GM23338 (cell line): ENCODE data around the gene SNAP91. TPM values are rescaled to one million over a fixed set of nuclear protein-coding genes. Genes with fewer than 3 reads are reported as not detected.

Experiments used
- ATAC-seq: fragments of 200-7000 bp; cut with Tn5 transposase; 3 replicates; pipeline ENCODE4 v1.9.1; 2020
- DNase-seq: peaks from one replicate; pipeline ENCODE4 v3.0.0-alpha.2; 2015; ENCODE audit warnings: low spot score
- H2AFZ ChIP-seq: fragments of 200-600 bp; sonication (generic); 2 replicates; pipeline ENCODE4 v1.8.0; 2016; ENCODE audit warnings: antibody characterized with exemption, mild to moderate bottlenecking, moderate library complexity
- H3F3A ChIP-seq: fragments of 200-600 bp; sonication (generic); replicated peaks from 2 replicates; pipeline ENCODE4 v1.8.0; 2017; ENCODE audit warnings: antibody characterized with exemption, mixed run types, low read depth
- H3K27ac ChIP-seq: fragments of 200-600 bp; sonication (generic); 2 replicates; pipeline ENCODE4 v1.6.1; 2016; ENCODE audit warnings: low read depth
- H3K27me3 ChIP-seq: fragments of 200-600 bp; sonication (generic); 2 replicates; pipeline ENCODE4 v1.8.0; 2016; ENCODE audit warnings: mild to moderate bottlenecking, mixed run types, moderate library complexity; ENCODE audit not compliant: insufficient read depth
- H3K36me3 ChIP-seq: fragments of 200-600 bp; sonication (generic); 2 replicates; pipeline ENCODE4 v1.8.0; 2016; ENCODE audit warnings: mild to moderate bottlenecking; ENCODE audit not compliant: insufficient read depth
- H3K4me1 ChIP-seq: fragments of 200-600 bp; sonication (generic); 2 replicates; pipeline ENCODE4 v1.8.0; 2016; ENCODE audit warnings: mild to moderate bottlenecking, moderate library complexity; ENCODE audit not compliant: insufficient read depth
- H3K4me2 ChIP-seq: fragments of 200-600 bp; sonication (generic); 2 replicates; pipeline ENCODE4 v1.7.1; 2017; ENCODE audit warnings: mixed run types
- H3K4me3 ChIP-seq: fragments of 200-600 bp; sonication (generic); 2 replicates; pipeline ENCODE4 v1.6.1; 2016; ENCODE audit warnings: mixed run types
- H3K79me2 ChIP-seq: fragments of 200-600 bp; sonication (generic); replicated peaks from 2 replicates; pipeline ENCODE4 v1.8.0; 2017; ENCODE audit warnings: mild to moderate bottlenecking; ENCODE audit not compliant: insufficient read depth
- H3K9me2 ChIP-seq: fragments of 200-600 bp; sonication (generic); 2 replicates; pipeline ENCODE4 v1.8.0; 2017; ENCODE audit not compliant: insufficient read depth
- H4K20me1 ChIP-seq: fragments of 200-600 bp; sonication (generic); replicated peaks from 2 replicates; pipeline ENCODE4 v1.8.0; 2017; ENCODE audit warnings: mild to moderate bottlenecking; ENCODE audit not compliant: insufficient read depth
- H3K27ac Mint-ChIP-seq: 2 replicates; pipeline ENCODE4 v1.8.0; 2020; ENCODE audit warnings: inconsistent platforms, mild to moderate bottlenecking, moderate library complexity, mixed read lengths
- H3K27me3 Mint-ChIP-seq: 3 replicates; pipeline ENCODE4 v1.8.0; 2022; ENCODE audit warnings: low read depth, mild to moderate bottlenecking, moderate library complexity, mixed read lengths, inconsistent platforms; ENCODE audit not compliant: insufficient read depth, poor library complexity
- H3K36me3 Mint-ChIP-seq: 3 replicates; pipeline ENCODE4 v1.8.0; 2021; ENCODE audit warnings: low read depth, mild to moderate bottlenecking, inconsistent platforms, moderate library complexity, mixed read lengths
- H3K4me1 Mint-ChIP-seq: 3 replicates; pipeline ENCODE4 v1.8.0; 2020; ENCODE audit warnings: mild to moderate bottlenecking, inconsistent platforms, mixed read lengths
- H3K4me3 Mint-ChIP-seq: 3 replicates; pipeline ENCODE4 v1.8.0; 2021; ENCODE audit warnings: moderate library complexity, mild to moderate bottlenecking, inconsistent platforms, mixed read lengths
- H3K9me3 Mint-ChIP-seq: 3 replicates; pipeline ENCODE4 v1.8.0; 2020; ENCODE audit warnings: moderate library complexity, mild to moderate bottlenecking, inconsistent platforms, mixed read lengths
- CREB1 ChIP-seq: fragments of 250-450 bp; sonication (Bioruptor Pico); IDR thresholded peaks from 2 replicates; pipeline ENCODE4 v1.5.0; 2020; ENCODE audit warnings: low read depth, mild to moderate bottlenecking, moderate library complexity
- ETS1 ChIP-seq: IDR thresholded peaks from 2 replicates; pipeline ENCODE4 v1.6.1; 2016; ENCODE audit warnings: antibody characterized with exemption
- EZH2 ChIP-seq: fragments of 200-600 bp; sonication (generic); IDR thresholded peaks from one replicate; pipeline ENCODE4 v1.8.0; 2017; ENCODE audit warnings: antibody characterized with exemption, mild to moderate bottlenecking, low read depth; ENCODE audit not compliant: unreplicated experiment
- POLR2AphosphoS5 ChIP-seq: IDR thresholded peaks from 2 replicates; pipeline ENCODE4 v1.6.1; 2016; ENCODE audit warnings: antibody characterized with exemption, low read depth
- ZNF114 ChIP-seq: fragments of 250-450 bp; sonication (Bioruptor Pico); IDR thresholded peaks from 2 replicates; pipeline ENCODE4 v1.5.0; 2020; ENCODE audit warnings: mild to moderate bottlenecking, moderate library complexity
- ZNF331 ChIP-seq: fragments of 250-450 bp; sonication (Bioruptor Pico); IDR thresholded peaks from 2 replicates; pipeline ENCODE4 v1.5.0; 2020; ENCODE audit warnings: low read depth, mild to moderate bottlenecking, moderate library complexity
- polyA plus RNA-seq: library from polyadenylated mRNA; unstranded; fragments of >200 nt; fragmentation: Nextera tagmentation; extraction: Ambion mirVana; gene quantifications from 2 replicates; pipeline ENCODE4 v1.2.1, GENCODE V29; 2016
- total RNA-seq: library from RNA; depleted of rRNA; stranded (reverse); fragments of >200 nt; shearing (Covaris generic); gene quantifications from 2 replicates; pipeline ENCODE4 v1.2.3, GENCODE V29; 2014
- TF ChIP-seq, protein P1 (sequence below): fragments of 250-450 bp; sonication (Bioruptor Pico); IDR thresholded peaks from 2 replicates; pipeline ENCODE4 v1.5.0; 2020; ENCODE audit warnings: mild to moderate bottlenecking, moderate library complexity

Gene SNAP91
- total and polyA plus RNA-seq, 2 experiments from 2014 or later = 0.83 to 1.2 TPM

- TF ChIP-seq, protein P1, sequence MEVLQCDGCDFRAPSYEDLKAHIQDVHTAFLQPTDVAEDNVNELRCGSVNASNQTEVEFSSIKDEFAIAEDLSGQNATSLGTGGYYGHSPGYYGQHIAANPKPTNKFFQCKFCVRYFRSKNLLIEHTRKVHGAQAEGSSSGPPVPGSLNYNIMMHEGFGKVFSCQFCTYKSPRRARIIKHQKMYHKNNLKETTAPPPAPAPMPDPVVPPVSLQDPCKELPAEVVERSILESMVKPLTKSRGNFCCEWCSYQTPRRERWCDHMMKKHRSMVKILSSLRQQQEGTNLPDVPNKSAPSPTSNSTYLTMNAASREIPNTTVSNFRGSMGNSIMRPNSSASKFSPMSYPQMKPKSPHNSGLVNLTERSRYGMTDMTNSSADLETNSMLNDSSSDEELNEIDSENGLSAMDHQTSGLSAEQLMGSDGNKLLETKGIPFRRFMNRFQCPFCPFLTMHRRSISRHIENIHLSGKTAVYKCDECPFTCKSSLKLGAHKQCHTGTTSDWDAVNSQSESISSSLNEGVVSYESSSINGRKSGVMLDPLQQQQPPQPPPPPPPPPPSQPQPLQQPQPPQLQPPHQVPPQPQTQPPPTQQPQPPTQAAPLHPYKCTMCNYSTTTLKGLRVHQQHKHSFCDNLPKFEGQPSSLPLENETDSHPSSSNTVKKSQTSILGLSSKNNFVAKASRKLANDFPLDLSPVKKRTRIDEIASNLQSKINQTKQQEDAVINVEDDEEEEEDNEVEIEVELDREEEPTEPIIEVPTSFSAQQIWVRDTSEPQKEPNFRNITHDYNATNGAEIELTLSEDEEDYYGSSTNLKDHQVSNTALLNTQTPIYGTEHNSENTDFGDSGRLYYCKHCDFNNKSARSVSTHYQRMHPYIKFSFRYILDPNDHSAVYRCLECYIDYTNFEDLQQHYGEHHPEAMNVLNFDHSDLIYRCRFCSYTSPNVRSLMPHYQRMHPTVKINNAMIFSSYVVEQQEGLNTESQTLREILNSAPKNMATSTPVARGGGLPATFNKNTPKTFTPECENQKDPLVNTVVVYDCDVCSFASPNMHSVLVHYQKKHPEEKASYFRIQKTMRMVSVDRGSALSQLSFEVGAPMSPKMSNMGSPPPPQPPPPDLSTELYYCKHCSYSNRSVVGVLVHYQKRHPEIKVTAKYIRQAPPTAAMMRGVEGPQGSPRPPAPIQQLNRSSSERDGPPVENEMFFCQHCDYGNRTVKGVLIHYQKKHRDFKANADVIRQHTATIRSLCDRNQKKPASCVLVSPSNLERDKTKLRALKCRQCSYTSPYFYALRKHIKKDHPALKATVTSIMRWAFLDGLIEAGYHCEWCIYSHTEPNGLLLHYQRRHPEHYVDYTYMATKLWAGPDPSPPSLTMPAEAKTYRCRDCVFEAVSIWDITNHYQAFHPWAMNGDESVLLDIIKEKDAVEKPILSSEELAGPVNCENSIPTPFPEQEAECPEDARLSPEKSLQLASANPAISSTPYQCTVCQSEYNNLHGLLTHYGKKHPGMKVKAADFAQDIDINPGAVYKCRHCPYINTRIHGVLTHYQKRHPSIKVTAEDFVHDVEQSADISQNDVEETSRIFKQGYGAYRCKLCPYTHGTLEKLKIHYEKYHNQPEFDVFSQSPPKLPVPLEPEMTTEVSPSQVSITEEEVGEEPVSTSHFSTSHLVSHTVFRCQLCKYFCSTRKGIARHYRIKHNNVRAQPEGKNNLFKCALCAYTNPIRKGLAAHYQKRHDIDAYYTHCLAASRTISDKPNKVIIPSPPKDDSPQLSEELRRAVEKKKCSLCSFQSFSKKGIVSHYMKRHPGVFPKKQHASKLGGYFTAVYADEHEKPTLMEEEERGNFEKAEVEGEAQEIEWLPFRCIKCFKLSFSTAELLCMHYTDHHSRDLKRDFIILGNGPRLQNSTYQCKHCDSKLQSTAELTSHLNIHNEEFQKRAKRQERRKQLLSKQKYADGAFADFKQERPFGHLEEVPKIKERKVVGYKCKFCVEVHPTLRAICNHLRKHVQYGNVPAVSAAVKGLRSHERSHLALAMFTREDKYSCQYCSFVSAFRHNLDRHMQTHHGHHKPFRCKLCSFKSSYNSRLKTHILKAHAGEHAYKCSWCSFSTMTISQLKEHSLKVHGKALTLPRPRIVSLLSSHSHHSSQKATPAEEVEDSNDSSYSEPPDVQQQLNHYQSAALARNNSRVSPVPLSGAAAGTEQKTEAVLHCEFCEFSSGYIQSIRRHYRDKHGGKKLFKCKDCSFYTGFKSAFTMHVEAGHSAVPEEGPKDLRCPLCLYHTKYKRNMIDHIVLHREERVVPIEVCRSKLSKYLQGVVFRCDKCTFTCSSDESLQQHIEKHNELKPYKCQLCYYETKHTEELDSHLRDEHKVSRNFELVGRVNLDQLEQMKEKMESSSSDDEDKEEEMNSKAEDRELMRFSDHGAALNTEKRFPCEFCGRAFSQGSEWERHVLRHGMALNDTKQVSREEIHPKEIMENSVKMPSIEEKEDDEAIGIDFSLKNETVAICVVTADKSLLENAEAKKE (CRISPR knock-in tag) = no peak
- TF ChIP-seq EZH2 = no peak
Measured at GRCh38 chr6:83758533-83758932, 49.6 kb upstream of the SNAP91 start (continued).

DNA sequence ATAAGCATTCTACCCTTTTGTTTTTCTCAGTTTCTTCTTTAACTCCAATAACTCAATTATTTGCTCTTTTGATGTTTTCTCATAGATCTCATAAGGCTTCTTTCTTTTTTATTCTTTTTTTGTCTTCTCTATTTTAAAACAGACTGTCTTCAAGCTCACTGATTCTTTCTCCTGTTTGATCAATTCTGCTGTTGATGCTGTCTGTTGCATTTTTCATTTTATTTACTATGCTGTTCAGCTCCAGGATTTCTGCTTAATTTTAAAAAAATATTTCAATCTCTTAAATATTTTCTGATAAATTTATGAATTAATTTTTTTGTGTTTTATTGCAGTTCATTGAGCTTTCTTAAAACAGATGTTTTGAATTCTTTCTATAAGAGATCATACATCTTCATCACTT, 48.1 kb upstream of the SNAP91 start:
- DNase-seq = no peak
- no peak overlapping the region for H2AFZ ChIP-seq
- TF ChIP-seq ZNF331 (CRISPR knock-in tag) (no peak), ETS1 (no peak), ZNF114 (no peak), CREB1 (CRISPR knock-in tag) (no peak), POLR2AphosphoS5 (no peak)
- no peaks in the 10 kb centered on the region for H3F3A ChIP-seq
- H3K36me3 ChIP-seq = no peaks in the 10 kb centered on the region
- H3K36me3 Mint-ChIP-seq = no peaks in the 10 kb centered on the region
- H3K4me1 ChIP-seq = 0 out of 2 replicates have a peak, but pooled peaks cover 4% of the 10 kb centered on the region
- H3K27me3 ChIP-seq = no peaks in the 10 kb centered on the region
- no peak overlapping the region for H3K27ac Mint-ChIP-seq
- no peaks in the 10 kb centered on the region for H4K20me1 ChIP-seq
- no peak overlapping the region for H3K4me3 Mint-ChIP-seq
- peaks cover 10% of the 10 kb centered on the region; the same call in 2 of the 3 replicates for H3K9me3 Mint-ChIP-seq
- no peaks in the 10 kb centered on the region for H3K9me2 ChIP-seq
- H3K79me2 ChIP-seq = no peaks in the 10 kb centered on the region
- no peak overlapping the region for H3K4me2 ChIP-seq
- H3K27me3 Mint-ChIP-seq = no peaks in the 10 kb centered on the region
- no peak for ATAC-seq
- H3K4me3 ChIP-seq = no peak overlapping the region
- H3K27ac ChIP-seq = no peak overlapping the region
- no peaks in the 10 kb centered on the region for H3K4me1 Mint-ChIP-seq
